IPS-18c (cell line): ENCODE measurements around the gene TEX38.
"Not testable (repeated sequence)": the region's sequence is repeated elsewhere in the genome, so short reads cannot be mapped to it uniquely, and the experiment has no call there.

Source experiments
- H3K4me3 ChIP-seq: 2 replicates; pipeline ENCODE4 v1.7.0; 2013; ENCODE audit warnings: low read depth, mild to moderate bottlenecking, low read length, moderate library complexity; ENCODE audit not compliant: insufficient read depth
- H3K9me3 ChIP-seq: one replicate; pipeline ENCODE4 v1.6.1; 2013; ENCODE audit warnings: mild to moderate bottlenecking, low read length, moderate library complexity; ENCODE audit not compliant: control insufficient read depth, insufficient read depth

Gene TEX38

GRCh38 chr1:46703927-46704641 is 32.4 kb downstream of the TEX38 start:
- Histone ChIP-seq H3K9me3 (no peaks in the 10 kb centered on the region), H3K4me3 (no peak overlapping the region)

GRCh38 chr1:46705408-46705807 is 33.8 kb downstream of the TEX38 start:
- no peak overlapping the region for H3K4me3 ChIP-seq
- no peaks in the 10 kb centered on the region for H3K9me3 ChIP-seq

GRCh38 chr1:46708121-46708520 is 36.5 kb downstream of the TEX38 start:
- Histone ChIP-seq H3K4me3 (no peak overlapping the region), H3K9me3 (no peaks in the 10 kb centered on the region)

- Histone ChIP-seq H3K4me3 (no peak overlapping the region), H3K9me3 (no peaks in the 10 kb centered on the region)
These were observed 43.3 kb downstream of the TEX38 start for GRCh38 chr1:46714976-46715375.

GRCh38 chr1:46717654-46718053 is 46.0 kb downstream of the TEX38 start:
- Histone ChIP-seq H3K9me3 (no peaks in the 10 kb centered on the region), H3K4me3 (peak overlapping the region; percentile 95)

- Histone ChIP-seq H3K4me3 (peak overlapping the region; percentile 95), H3K9me3 (no peaks in the 10 kb centered on the region)
These were observed 46.7 kb downstream of the TEX38 start for GRCh38 chr1:46718340-46718726.

- no peaks in the 10 kb centered on the region for H3K9me3 ChIP-seq
- peak within 1 kb of the TSS; percentile 95 for H3K4me3 ChIP-seq
These were observed 47.3 kb downstream of the TEX38 start, which contains the start of gene EFCAB14 for GRCh38 chr1:46718727-46719622. EFCAB14 (minus strand) TSS chr1:46719114; CDS start chr1:46718087, 1,027 bp downstream.

GRCh38 chr1:46719689-46720088 is 48.0 kb downstream of the TEX38 start:
- H3K9me3 ChIP-seq, result no peaks in the 10 kb centered on the region
- no peak overlapping the region; the same call in 1 of the 2 replicates for H3K4me3 ChIP-seq

- H3K4me3 ChIP-seq, H3K9me3 ChIP-seq: not testable (repeated sequence)
These were observed 48.7 kb downstream of the TEX38 start for GRCh38 chr1:46720319-46720718.

- Histone ChIP-seq H3K4me3 (no peak overlapping the region), H3K9me3 (no peaks in the 10 kb centered on the region)
These were observed 49.5 kb downstream of the TEX38 start for GRCh38 chr1:46721204-46721603.

- H3K9me3 ChIP-seq, result no peaks in the 10 kb centered on the region
- H3K4me3 ChIP-seq, result no peak overlapping the region
These were observed 50.1 kb downstream of the TEX38 start for GRCh38 chr1:46721686-46722205.
